Measurements from ENCODE around the gene CDX1.
"Not testable (repeated sequence)": the region's sequence is repeated elsewhere in the genome, so short reads cannot be mapped to it uniquely, and the experiment has no call there.

The CDX1 gene

DNA sequence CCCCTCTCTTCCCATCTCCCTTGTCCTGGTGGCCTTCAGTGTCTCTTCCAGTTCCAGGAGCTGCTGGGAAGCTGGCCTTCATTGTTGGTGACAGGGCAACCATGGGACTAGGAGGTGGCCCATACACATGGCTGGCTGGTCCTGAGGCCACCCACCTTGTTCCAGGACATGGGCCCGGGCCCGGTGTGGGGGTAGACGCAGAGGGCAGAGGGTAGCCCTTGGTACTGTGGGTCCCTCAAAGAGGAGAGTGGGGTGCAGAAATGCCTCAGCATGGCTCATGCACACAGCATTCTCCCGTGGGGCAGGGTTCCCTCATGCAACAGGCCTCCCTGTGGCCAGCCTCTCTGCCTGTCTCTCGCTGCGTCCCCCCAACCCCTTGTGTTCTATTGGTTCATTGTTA is 44.1 kb downstream of the CDX1 start:
- DNase-seq, result no peak

DNA sequence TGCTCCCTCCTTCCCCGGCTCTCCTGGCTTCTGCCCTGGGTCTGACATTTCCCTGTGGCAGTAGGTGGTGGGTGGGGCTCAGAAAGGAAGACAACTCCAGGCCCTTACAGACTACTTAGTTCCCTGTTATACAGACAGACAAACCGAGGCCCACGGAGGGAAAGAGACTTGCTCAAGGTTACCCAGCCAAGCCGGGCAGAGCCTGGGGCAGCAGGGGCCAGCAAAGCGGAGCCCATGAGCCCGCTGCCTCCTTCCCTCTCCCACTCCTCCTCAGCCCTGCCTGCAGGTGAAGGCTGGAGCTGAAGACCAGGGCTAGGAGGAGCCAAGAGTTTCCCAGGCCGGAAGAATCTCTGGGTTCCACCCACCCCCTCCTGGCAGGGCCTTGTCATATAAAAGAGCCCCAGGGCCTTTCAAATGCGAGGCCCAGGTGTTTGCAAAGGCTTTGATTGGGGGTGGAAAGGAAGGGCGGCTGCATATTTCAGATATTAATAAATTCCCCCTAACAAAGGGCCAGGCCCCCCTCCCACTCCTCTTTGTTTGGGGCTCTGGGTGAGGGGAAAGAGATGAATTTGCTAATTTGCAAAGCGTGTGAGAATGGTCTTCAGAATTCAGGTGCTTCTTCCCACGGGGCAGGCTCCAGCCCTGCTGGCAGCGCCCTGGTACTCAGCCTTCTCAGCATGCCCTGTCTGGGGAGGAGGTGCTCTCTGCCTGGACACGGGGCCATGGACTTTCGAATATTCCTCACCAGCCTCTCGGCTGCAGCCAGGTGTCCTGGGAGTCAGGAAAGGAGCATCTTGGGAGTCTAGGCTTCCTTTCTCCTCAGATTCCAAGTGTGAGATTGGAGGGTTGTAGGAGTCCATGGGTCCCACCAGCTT is 44.8 kb downstream of the CDX1 start:
- no peak for DNase-seq

- DNase-seq, result no peak
Measured at GRCh38 chr5:150213530-150213929, 47.0 kb downstream of the CDX1 start.

GRCh38 chr5:150214289-150214688 is 47.7 kb downstream of the CDX1 start:
- no peak for DNase-seq

GRCh38 chr5:150215979-150216944 is 49.7 kb downstream of the CDX1 start:
- DNase-seq, result no peak

DNA sequence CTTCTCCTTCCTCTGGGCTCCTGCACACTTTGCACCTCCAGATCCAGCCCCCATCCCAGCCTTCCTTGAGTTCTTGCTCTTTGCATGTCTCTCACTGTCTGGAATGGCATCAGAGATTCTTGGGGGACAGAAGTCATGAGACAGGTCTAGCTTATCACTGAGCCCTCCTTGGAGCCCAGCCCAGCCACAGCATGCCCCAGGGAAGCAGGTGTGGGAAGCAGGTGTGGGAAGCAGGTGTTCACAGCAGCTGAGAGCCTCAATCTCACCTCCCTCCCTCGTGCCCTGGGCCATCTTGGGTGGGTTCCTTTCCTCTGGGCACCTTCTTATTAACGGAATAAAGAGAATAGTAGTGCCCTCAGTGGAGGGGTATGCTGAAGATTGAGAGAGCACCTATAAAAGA is 50.5 kb downstream of the CDX1 start:
- no peak for DNase-seq

- peak; percentile 92 for DNase-seq
Measured at GRCh38 chr5:150217873-150218692, 51.5 kb downstream of the CDX1 start.

DNA sequence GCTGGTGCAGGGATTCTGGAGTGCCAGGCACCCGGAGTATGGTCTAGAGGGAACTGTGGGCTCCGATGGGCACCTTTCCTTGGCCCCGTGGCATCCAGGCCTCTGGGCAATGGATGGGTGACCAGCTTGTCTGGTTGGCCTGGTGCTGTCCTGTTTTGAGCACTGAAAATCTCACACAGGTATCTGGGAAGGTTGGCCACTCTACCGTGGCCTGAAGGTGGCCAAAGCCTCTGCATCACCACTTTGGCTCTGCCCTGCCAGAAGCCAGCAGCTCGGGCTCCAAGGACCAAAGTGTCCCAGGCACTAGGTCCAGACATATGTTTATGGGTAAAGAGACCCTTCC is 52.1 kb downstream of the CDX1 start:
- no peak for DNase-seq

- DNase-seq, result no peak
Measured at GRCh38 chr5:150219142-150219541, 52.6 kb downstream of the CDX1 start.

DNA sequence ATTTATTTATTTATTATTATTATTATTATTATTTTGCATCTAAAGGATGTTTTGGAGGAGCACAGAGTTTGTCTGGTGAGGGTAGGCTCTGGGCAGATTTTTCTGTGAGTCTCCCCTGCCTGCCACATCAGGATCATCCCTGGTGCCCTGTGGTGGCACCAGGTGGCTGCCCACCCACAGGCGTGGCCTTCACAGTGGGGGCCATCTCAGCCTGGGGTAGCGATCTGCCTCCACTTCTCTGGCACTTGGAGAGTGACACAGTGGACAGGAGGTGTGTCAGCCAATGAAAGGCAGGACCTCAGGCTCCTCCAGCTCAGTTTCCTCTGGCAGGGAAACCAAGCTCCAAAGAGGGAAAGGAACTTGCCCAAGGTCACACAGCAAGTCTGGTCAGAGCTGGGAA is 53.3 kb downstream of the CDX1 start:
- no peak for DNase-seq

GRCh38 chr5:150221471-150221870 is 54.9 kb downstream of the CDX1 start:
- DNase-seq, result no peak

DNA sequence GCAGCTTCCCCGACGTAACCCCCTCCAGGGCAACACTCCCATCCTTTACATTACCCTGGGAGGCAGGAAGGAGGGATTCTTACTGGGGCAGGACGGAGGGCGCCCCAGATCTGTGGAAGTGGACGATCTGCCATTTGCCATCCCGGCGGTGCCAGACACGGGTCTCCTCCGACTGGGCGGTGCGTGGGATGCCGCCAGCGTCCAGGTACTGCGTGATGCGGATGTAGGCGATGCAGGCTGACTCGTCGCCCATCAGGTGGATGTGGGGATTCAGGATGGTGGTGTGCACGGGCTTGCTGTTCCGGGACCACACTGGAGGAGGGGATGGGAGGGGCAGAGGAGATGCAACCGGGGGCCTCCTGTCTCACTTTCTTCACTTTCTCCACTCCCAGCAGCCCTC is 56.3 kb downstream of the CDX1 start:
- DNase-seq, result no peak

GRCh38 chr5:150223474-150223873 is 56.9 kb downstream of the CDX1 start:
- DNase-seq, result no peak

- no peak for DNase-seq
Measured at GRCh38 chr5:150224483-150225027, 58.0 kb downstream of the CDX1 start.

GRCh38 chr5:150227036-150227435 is 60.5 kb downstream of the CDX1 start:
- DNase-seq, result no peak

DNA sequence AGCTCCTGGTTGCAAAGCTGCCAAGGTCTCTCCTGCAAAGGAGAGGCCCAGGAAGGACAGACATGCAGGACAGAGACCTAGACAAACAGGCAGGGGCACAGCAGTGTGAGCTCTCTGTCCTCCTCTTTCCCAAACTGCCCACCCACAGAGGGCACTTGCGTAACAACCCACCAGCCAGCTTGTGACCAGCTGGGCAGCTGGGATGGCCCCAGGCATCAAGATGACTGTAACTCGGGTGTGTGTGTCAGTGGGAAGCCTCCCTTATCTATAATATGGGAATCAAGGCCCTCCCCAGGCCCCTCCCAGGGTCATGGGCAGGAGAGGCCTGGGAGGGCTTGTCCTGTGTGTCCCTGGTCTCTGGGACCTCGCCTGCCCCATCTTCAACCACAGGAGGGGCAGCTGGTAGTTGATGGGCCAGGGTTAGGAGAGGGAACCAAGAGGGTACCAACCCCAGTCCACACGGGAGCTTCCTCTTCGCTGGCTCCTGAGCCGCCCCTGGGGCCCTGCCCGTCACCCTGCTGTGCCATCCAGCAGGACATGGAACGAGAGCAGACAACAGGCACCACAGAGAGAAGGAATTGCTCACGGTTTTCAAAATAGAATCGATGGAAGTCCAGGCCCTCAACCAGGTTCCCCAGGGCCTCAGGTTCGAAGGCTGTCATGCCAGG is 61.2 kb downstream of the CDX1 start:
- no peak for DNase-seq

DNA sequence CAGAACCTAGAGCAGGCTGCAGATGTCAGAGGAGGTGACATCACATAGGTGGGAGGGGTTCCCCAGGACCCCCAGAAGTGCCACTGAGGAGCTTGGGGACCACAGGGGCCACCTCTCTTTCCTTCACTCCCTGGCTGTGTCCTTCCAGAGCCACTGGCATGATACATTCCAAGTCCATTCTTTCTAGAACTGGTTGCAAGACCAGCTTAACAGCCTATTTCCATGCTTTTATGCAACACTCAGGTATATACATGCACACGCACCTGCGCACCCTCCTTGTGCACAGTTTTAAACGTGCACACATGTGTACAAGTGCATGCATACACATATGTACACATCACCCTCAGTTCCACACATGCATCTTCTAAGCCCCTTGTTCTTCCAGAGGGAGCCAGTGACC is 63.0 kb downstream of the CDX1 start:
- DNase-seq, result no peak

- DNase-seq, result no peak
Measured at GRCh38 chr5:150230842-150231241, 64.3 kb downstream of the CDX1 start.

DNA sequence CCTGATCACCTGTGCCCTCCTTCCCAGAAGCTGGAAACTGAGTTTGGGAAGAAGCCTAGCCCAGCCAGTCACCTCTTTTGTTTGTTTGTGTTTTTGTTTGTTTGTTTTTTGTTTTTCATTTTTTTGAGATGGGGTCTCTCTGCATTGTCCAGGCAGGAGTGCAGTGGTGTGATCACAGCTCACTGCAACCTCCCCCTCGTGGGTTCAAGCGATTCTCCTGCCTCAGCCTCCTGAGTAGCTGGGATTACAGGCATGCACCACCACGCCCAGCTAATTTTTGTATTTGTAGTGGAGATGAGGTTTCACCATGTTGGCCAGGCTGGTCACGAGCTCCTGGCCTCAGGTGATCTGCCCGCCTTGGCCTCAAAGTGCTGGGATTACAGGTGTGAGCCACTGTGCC is 67.1 kb downstream of the CDX1 start:
- DNase-seq, result not testable (repeated sequence)
